Glutamatergic neuron (in vitro differentiated cells): ENCODE results near the gene PCBP4. TPM values are rescaled to one million over a fixed set of nuclear protein-coding genes. Genes with fewer than 3 reads are reported as not detected.

Experiments
- DNase-seq: peaks from one replicate; pipeline ENCODE4 v3.0.0; 2022
- H3K27ac Mint-ChIP-seq: one replicate; pipeline ENCODE4 v1.8.0; 2020; ENCODE audit warnings: mild to moderate bottlenecking, mixed read lengths, inconsistent platforms; ENCODE audit not compliant: unreplicated experiment
- H3K27me3 Mint-ChIP-seq: one replicate; pipeline ENCODE4 v1.8.0; 2020; ENCODE audit warnings: mild to moderate bottlenecking, moderate library complexity, mixed read lengths, inconsistent platforms; ENCODE audit not compliant: unreplicated experiment
- H3K36me3 Mint-ChIP-seq: one replicate; pipeline ENCODE4 v1.8.0; 2020; ENCODE audit warnings: mild to moderate bottlenecking, mixed read lengths, inconsistent platforms; ENCODE audit not compliant: unreplicated experiment
- H3K4me1 Mint-ChIP-seq: one replicate; pipeline ENCODE4 v1.8.0; 2020; ENCODE audit warnings: mild to moderate bottlenecking, low read depth, mixed read lengths, inconsistent platforms; ENCODE audit not compliant: unreplicated experiment
- H3K4me3 Mint-ChIP-seq: one replicate; pipeline ENCODE4 v1.8.0; 2020; ENCODE audit warnings: mild to moderate bottlenecking, mixed read lengths, inconsistent platforms; ENCODE audit not compliant: unreplicated experiment
- H3K9me3 Mint-ChIP-seq: one replicate; pipeline ENCODE4 v1.8.0; 2020; ENCODE audit warnings: mild to moderate bottlenecking, moderate library complexity, mixed read lengths, inconsistent platforms; ENCODE audit not compliant: unreplicated experiment
- total RNA-seq: library from RNA; stranded (reverse); fragmentation: NEBNext Ultra II Directional; extraction: Animal tissue kit (Norgen Biotek cat#: 25700); gene quantifications from one replicate; pipeline ENCODE4 v1.2.1, GENCODE V29; 2021; ENCODE audit not compliant: unreplicated experiment
- TF ChIP-seq, protein P1 (sequence below): fragments of 200-600 bp; sonication (generic); IDR thresholded peaks from one replicate; pipeline ENCODE4 v1.5.0; 2021; ENCODE audit not compliant: partially characterized antibody, unreplicated experiment

PCBP4 gene
- total RNA-seq, 1 donor from 2014 or later = 1,577 TPM

DNA sequence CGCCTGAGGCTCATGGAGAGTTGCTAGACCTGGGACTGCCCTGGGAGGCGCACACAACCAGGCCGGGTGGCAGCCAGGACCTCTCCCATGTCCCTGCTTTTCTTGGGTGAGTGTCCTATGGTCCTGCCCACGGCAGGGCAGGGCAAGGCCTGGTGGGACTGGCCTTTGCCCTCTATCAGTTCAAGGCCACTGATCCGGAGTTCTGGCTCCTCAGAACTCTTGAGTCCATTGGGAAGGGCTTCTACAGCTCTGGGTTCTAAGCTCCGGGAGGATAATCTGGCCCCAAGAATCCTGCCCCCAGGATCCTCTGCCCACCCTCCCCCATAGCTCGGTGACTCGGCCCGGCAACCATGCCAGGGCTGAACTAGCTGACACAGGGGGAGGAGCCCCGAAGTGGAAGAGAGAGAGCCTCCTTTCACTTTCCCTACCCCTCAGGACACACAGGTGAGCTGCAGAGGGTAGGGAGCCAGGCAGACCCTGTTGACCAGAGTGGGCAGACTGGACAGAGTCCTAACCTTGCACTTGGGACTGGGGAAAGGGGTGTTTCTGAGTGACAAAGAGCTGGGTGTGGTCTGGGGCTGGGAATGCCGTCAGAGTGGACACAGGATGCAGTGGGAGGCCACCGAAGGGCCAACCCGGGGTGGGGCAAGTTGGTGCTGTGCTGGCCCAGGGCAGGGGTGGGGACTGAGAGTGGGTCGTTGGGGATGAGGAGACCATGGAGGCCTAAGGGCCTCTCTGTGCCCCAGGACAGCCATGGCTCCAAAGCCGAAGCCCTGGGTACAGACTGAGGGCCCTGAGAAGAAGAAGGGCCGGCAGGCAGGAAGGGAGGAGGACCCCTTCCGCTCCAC is 24.4 kb downstream of the PCBP4 start:
- TF ChIP-seq, protein P1, sequence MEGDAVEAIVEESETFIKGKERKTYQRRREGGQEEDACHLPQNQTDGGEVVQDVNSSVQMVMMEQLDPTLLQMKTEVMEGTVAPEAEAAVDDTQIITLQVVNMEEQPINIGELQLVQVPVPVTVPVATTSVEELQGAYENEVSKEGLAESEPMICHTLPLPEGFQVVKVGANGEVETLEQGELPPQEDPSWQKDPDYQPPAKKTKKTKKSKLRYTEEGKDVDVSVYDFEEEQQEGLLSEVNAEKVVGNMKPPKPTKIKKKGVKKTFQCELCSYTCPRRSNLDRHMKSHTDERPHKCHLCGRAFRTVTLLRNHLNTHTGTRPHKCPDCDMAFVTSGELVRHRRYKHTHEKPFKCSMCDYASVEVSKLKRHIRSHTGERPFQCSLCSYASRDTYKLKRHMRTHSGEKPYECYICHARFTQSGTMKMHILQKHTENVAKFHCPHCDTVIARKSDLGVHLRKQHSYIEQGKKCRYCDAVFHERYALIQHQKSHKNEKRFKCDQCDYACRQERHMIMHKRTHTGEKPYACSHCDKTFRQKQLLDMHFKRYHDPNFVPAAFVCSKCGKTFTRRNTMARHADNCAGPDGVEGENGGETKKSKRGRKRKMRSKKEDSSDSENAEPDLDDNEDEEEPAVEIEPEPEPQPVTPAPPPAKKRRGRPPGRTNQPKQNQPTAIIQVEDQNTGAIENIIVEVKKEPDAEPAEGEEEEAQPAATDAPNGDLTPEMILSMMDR = no peak
- Mint-ChIP-seq H3K9me3 (peaks cover 10% of the 10 kb centered on the region), H3K4me1 (peaks cover 6% of the 10 kb centered on the region), H3K4me3 (peak overlapping the region; percentile 89), H3K27me3 (peaks cover 14% of the 10 kb centered on the region), H3K36me3 (no peaks in the 10 kb centered on the region), H3K27ac (peak overlapping the region; percentile 22)
- no peak for DNase-seq

DNA sequence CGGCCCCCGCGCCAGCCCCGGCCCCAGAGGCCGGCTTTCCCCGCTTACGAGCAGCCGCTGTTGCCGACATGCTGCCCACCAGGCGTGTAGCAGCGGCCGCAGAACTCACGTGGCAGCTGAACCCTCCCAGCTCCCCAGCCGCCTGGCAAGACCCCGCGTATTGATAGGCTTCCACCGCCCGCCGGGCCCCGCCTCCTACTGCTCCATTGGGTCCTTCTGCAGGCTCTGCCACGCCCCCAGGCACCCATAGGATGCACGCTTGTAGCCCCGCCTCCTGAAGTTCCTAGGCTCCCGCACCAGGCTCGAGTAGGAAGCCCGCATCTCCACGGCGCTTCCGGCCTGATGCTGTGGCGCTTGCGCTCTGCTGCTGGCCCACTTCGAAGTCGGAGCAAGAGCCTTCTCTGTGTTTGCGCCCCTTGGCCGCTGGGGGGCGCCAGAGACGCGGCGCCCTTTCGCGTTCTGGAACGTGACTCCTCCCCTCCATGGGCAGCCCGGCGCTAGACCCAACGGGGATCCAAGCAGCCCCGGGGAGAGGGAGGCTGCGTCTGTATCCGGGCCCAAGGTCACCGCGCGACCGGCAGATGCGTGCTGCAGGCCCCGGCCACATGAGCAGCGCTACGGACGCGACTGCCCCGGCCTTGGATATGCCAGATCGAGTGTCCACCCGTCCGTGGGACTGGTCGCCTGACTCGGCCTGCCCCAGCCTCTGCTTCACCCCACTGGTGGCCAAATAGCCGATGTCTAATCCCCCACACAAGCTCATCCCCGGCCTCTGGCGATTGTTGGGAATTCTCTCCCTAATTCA is 25.3 kb downstream of the PCBP4 start, which contains the start of the genes PARP3 and RRP9:
TSS of gene PARP3 (plus strand) at position 566 of the 805 bp plus-strand sequence. CDS start 993 bp downstream, outside the sequence.
TSS of gene RRP9 (minus strand) at position 107 of the 805 bp plus-strand sequence. CDS start at position 70, 37 bp downstream.
- no peaks in the 10 kb centered on the region for H3K36me3 Mint-ChIP-seq
- peaks cover 6% of the 10 kb centered on the region for H3K4me1 Mint-ChIP-seq
- DNase-seq = peak; percentile 100
- TF ChIP-seq, protein P1 = peak; percentile 100
- H3K27me3 Mint-ChIP-seq = peaks cover 14% of the 10 kb centered on the region
- H3K4me3 Mint-ChIP-seq = peak within 1 kb of the TSS; percentile 89
- peak within 1 kb of the TSS; percentile 53 for H3K27ac Mint-ChIP-seq
- peaks cover 7% of the 10 kb centered on the region for H3K9me3 Mint-ChIP-seq

DNA sequence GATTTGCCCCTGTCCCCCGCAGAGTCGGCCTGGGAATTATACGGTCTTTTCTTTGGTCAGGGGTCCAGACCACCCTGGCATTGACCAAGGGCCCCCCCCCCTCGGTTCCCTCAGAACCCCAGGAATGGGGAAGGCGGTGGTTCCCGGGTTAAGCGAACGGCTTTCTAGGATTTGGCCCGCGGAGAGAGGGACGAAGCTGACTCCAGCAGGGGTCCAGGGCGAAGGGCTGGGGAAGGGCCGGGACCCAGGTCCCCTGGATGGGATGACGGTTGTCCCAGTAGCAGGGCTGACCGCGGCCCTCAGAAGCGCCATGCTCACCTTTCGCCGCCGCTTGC is 25.8 kb downstream of the PCBP4 start:
- H3K27me3 Mint-ChIP-seq = peaks cover 13% of the 10 kb centered on the region
- TF ChIP-seq, protein P1 = no peak
- peaks cover 4% of the 10 kb centered on the region for H3K9me3 Mint-ChIP-seq
- peaks cover 6% of the 10 kb centered on the region for H3K4me1 Mint-ChIP-seq
- no peak for DNase-seq
- no peaks in the 10 kb centered on the region for H3K36me3 Mint-ChIP-seq
- peak overlapping the region; percentile 89 for H3K4me3 Mint-ChIP-seq
- peak overlapping the region; percentile 53 for H3K27ac Mint-ChIP-seq

DNA sequence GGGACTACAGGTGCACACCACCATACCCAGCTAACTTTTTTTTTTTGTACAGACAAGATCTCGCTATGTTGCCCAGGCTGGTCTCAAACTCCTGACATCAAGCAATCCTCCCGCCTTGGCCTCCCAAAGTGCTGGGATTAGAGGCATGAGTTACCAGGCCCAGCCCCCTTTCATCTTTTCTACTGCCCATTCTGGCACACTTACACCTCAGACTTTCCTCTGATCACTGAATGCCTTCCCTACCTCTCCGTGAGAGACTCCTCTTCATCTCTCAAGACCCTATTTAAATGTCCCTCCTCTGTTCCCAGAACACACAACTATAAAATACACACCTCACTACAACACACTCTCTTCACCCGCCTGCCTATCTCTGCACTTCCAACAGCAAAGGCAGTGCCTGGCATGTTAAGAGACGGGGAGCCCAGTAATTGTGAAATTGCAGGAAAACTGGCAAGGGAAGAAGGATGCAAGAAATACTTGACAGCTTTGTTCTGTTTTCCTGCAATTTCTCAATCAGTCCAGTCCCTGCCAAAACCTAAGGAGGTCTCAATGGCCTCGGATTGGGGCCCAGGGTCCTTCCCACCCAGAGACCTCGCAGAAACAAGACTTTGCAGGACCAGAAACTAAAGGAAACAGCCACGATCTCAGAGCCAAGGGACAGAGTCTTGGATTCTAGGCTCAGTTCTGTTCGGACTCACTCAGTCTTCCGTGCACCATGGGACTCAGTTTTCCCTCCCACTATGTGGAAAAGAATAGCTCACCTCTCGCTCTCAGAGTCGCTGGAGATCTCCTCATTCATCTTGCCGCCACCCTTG is 26.4 kb downstream of the PCBP4 start:
- Mint-ChIP-seq H3K4me1 (peaks cover 6% of the 10 kb centered on the region), H3K9me3 (peaks cover 1% of the 10 kb centered on the region), H3K27me3 (peaks cover 13% of the 10 kb centered on the region), H3K36me3 (no peaks in the 10 kb centered on the region), H3K27ac (peak overlapping the region; percentile 53), H3K4me3 (peak overlapping the region; percentile 89)
- TF ChIP-seq, protein P1 = no peak
- no peak for DNase-seq
